Stimulated activated CD8-positive, alpha-beta memory T cell treated with anti-CD3 and anti-CD28 coated beads, Interleukin-15, amount 100 ng/mL, for 1 hour (primary cell): ENCODE measurements around the gene HMGCR.
"Not testable (repeated sequence)": the region's sequence is repeated elsewhere in the genome, so short reads cannot be mapped to it uniquely, and the experiment has no call there.

Experiments
- DNase-seq: peaks from one replicate; pipeline ENCODE4 v3.0.0-alpha.2; 2020; ENCODE audit warnings: low read depth

The HMGCR gene

DNA sequence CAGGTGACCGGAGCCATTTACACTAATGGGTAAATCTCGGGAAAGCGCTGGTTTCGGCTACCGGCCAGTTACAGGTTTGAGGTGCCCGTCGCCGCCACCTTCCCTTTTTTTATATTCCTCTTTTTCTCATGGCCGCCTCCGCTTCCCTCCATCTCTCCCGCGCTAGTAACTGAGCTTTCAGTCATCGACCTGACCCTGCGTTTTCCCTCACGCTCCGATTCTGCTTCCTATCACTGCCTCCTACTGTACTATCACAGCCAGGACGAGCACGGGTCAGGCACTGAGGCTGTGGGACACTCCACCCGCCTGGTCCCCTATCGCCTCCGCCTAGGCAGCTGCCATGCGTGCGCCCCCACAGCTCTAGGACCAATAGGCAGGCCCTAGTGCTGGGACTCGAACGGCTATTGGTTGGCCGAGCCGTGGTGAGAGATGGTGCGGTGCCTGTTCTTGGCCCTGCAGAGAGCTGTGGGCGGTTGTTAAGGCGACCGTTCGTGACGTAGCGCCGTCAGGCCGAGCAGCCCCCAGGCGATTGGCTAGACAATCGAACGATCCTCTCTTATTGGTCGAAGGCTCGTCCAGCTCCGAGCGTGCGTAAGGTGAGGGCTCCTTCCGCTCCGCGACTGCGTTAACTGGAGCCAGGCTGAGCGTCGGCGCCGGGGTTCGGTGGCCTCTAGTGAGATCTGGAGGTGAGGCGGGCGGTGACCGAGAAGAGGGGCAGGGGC lies at the start of gene HMGCR:
Gene HMGCR (plus strand): TSS at position 606 of the 722 bp plus-strand sequence. CDS start 5,386 bp downstream, outside the sequence.
- DNase-seq = peak; percentile 91

DNA sequence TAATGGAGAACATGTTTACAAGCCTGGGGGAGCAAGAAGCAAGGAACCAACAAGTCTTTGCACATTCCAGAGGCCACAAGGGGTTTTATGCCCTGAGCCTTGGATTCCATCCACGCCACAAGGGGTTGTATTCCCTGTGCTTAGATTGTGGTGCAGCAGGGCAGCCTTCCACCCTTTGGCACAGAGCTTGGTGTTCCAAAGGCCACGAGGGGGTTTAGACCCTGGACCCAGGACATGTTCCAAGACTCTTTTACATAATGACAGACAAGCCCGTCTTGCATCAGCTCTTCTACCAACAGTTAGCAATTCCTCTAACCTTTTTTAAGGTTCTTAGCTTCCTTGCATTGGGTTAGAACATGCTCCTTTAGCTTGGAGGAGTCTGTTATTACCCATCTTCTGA lies 45.2 kb upstream of the HMGCR start:
- DNase-seq = not testable (repeated sequence)

DNA sequence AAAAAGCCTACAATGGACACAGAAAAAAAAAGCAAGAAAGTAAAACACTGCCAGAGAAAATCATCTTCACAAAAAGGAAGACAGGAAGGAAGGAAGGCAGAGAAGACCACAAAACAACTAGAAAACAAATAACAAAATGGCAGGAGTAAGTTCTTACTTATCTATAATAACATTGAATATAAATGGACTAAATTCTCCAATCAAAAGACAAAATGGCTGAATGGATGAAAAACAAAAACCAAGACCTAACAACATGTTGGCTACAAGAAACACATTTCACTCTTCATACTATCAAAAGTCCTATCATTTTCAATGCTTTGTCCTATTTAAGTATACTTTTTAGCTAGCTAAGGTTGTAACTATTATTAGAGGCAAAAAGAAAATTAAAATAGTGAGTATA lies 36.9 kb upstream of the HMGCR start:
- no peak for DNase-seq

DNA sequence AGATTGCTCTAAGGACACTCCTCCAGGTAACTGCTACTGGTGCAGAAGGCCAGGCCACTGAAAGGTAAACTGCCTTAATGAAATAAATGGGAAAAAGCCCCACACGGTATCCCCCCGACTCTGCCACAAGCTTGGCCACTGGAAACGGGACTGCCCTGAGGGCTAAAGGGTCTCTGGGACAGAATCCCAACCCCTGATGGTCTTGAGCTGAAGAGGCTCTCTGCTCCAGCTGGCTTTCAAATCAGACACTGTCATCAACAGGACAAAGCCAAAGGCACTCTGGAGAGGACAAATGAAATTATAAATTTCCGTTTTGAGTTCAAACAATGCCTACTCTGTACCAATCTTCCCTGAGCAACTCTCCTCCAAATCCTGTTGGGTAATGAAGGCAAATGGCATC lies 33.6 kb upstream of the HMGCR start:
- no peak for DNase-seq

DNA sequence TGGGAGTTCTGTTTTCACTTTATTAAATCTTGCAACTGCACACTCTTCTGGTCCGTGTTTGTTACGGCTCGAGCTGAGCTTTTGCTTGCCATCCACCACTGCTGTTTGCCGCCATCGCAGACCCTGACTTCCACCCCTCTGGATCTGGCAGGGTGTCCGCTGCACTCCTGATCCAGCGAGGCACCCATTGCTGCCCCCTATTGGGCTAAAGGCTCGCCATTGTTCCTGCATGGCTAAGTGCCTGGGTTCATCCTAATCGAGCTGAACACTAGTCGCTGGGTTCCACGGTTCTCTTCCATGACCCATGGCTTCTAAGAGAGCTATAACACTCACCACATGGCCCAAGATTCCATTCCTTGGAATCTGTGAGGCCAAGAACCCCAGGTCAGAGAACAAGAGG lies 32.5 kb upstream of the HMGCR start:
- not testable (repeated sequence) for DNase-seq

DNA sequence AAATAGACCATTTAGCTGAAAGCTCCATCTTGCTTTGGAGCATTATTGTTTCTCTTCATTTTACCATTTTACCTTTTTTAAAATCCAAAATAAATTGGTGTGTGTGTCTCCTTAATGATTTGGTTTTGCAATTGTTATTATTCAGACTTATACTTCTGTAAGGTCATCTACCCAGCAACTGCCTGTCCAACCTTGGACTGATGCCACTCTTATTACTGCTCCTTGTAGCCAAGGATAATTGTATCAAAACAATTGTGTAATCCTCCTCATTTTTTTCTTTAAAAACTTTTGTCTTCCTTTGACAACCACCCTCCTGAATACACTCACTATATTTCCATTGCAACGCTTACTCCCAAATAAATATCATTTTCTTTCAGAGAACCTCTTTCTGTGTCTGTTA lies 30.3 kb upstream of the HMGCR start:
- no peak for DNase-seq

DNA sequence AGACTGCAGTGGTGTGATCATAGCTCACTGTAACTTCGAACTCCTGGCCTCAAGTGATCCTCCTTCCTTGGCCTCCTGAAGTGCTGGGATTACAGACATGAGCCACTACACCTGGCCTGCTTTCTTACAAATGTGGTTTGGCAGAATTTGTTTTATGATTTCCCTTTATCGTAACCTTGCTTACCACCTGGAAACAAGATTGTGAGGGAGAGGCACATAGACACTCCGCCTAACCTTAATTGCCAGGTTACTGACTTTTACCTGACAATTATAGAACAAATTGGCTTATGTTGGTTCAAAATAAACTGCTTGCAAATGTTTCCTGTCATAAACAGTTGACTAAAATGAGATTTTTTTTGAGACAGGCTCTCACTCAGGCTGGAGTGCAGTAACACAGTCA lies 26.8 kb upstream of the HMGCR start:
- DNase-seq = no peak

DNA sequence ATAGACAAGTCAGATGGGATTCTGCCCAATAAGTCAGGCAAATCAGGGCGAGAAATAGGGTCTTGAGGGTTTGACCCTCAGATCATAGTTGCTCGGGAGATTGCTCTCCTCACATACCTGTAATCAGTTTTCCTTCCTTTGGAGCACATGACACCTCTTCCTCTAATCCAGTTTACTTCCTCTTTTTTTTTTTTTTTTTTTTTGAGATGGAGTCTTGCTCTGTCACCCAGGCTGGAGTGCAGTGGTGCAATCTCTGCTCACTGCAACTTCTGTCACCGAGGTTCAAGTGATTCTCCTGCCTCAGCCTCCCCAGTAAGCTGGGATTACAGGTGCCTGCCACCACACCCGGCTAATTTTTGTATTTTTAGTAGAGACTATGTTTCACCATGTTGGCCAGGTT lies 17.9 kb upstream of the HMGCR start:
- not testable (repeated sequence) for DNase-seq

DNA sequence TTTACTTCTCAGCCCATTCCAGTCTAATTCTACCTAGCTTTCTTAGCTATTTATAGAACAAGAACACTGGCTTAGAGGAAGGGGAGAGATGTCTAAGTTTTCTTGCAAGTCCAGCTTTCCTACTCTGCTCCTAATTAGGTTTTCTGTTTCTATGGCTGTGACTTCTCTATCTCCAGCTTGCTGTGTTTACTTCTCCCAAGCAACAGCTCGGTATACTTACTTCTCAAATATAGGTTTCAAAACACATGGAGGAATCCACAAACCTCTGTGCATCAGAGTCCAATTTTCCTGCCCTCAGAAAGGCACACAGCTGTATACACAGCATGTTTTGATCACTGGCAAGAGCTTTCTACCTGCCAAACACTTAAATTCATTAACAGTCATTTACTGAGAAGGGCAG lies 17.4 kb upstream of the HMGCR start:
- DNase-seq = no peak

DNA sequence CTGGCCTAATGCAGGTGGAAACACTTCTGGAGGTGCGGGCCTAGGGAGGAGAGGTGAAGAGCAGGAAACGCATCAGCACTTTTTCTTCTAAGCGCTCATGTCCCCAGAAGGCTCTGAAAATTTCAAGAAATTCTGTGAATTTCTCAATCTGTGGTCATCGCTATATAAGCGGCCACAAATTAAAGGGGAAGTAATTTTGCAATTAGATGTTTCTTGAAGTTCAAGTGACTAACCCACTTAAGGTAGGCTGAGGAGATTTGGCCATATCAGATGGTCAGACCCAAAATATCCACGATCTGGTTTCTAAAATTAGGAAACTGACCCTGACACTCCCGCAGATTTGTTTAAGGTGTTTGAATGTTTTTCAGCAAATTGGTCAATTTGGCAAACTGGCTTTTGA lies 16.6 kb upstream of the HMGCR start:
- DNase-seq = no peak

DNA sequence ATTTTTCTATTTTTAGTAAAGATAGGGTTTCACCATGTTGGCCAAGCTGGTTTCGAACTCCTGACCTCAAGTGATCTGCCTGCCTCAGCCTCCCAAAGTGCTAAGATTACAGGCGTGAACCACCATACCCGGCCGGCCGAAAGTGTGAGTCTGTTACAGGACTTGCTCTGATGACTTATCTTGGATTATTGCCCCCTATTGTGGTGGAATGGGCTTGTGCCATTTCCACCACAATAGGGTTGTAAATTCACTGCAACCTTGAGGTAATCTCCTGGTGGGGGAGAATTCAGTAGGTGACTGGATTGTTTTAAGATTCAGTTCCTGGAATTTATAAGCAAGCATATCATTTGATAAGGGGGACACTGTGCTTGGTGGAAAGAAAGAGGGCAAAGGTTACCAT lies 15.0 kb upstream of the HMGCR start:
- no peak for DNase-seq

DNA sequence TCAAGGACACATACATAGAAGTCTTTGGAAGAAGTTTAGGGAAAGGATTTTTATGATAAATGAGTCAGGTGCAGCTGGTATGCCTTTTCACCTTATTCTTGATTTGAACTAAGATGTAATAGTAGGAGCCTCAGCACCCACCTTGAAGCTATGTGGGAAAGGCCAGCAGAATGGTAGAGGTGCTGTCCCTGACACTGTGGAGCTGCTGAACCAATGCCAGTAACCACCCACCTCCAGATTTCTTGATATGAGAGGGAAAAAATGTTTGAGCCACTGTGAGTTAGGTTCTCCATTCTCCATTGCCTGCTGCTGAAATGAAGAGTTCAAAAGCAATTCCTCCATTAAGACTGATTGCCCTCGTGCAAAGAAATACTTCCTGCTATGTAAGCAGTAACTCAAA lies 12.2 kb upstream of the HMGCR start:
- DNase-seq = no peak

DNA sequence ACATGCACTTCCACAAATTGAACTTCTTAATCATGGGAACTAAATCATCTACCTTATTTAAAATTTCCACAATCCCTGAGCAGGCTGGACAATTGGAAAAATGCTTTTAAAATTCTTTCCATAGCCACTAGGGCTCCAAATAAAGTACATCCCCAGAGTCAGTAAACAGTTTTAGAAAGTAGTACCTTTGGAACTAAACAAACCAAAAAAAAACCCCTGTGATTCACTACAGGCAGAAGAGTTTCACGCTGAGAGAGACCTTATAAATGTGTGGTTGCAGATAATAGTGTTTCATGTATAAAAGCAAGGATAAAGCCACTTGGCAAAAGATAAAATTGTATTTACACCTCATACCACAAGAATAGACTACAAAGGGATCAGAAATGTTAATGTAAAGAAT lies 11.8 kb upstream of the HMGCR start:
- DNase-seq = no peak

DNA sequence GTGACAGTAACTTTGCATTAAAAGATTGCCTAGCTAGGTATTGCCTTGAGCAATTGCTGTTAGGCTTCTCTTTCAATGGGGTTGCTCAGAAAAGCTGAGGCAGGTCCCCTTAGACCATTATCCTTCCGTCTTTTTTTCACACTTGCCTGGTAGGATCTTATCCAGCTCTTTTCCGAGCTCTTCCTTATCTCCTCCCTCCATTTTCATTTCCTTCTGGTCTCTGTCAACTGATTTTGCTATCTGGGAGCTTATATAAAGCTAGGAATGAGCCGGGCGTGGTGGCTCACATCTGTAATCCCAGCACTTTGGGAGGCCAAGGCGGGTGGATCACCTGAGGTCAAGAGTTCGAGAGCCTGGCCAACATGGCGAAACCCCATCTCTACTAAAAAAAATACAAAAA lies 6.6 kb upstream of the HMGCR start:
- DNase-seq = no peak

DNA sequence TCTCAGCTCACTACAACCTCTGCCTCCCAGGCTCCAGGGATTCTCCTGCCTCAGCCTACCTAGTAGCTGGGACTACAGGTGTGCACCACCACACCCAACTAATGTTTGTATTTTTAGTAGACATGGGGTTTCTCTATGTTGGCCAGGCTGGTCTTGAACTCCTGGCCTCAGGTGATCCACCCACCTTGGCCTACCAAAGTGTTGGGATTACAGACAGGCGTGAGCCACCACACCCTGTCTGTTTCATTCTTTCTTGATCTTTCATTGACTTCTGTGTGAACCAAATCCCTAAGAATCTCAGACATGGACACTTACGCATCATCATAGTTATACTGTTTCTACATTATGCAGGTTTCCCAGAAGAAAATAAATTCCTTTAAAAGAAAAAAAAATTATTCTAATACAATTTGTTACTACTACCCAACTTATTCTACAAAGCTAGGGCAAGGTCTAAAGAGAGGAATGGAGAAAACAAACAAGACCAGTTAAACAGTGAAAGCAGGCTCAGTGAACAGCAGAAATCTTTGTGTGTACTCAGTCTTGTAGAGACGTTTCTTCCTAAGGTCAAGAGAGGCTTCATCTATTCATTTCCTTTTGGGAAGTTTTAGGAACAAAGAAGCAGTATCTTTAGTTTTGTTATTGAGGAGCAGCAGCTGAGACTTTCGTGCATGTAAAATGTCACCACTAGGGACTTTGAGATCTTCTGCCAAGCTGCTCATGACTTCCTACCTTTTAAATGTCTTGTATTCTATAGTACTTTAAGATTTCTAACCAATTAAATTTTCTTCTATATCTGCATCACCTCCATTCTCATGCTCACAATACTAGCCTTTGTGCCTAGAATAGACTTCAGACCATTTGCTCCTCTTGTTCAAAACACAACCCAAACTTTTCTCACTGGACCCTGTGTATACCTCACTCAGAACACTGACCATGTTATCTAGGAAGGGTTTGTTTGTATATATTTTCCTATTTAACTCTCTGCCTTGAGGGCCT lies 5.6 kb upstream of the HMGCR start:
- no peak for DNase-seq

DNA sequence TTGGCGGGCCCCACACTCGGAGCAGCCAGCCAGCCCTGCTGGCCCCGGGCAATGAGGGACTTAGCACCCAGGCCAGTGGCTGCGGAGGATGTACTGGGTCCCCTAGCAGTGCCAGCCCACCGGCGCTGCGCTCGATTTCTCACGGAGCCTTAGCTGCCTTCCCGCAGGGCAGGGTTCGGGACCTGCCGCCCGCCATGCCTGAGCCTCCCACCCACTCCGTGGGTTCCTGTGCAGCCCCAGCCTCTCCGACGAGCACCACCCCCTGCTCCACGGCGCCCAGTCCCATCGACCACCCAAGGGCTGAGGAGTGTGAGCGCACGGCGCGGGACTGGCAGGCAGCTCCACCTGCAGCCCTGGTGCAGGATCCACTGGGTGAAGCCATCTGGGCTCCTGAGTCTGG lies 3.3 kb upstream of the HMGCR start:
- not testable (repeated sequence) for DNase-seq

DNA sequence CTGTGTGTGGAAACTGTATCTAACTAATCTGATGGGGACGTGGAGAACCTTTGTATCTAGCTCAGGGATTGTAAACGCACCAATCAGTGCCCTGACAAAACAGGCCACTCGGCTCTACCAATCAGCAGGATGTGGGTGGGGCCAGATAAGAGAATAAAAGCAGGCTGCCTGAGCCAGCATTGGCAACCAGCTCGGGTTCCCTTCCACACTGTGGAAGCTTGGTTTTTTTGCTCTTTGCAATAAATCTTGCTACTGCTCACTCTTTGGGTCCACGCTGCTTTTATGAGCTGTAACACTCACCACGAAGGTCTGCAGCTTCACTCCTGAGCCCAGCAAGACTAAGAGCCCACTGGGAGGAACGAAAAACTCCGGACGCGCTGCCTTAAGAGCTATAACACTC lies 2.6 kb upstream of the HMGCR start:
- DNase-seq = not testable (repeated sequence)

DNA sequence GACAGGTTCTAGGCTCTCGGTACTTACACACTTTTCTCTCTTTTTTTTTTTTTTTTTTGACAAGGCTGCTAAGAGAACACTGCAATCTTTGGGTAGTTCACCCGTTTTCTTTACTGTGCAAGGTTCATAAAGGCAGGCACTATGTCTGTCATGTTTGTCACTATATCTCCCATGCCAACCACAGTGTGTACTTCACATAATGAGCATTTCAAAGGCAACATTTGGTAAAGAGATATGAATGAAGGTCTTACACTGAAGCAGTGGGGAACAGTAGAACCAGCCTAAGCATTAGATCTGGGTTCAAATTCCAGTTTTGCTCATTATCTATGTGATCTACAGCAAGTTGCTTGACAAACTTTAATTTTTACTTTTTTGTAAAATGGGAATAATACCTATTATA lies 1.5 kb upstream of the HMGCR start:
- DNase-seq = no peak

DNA sequence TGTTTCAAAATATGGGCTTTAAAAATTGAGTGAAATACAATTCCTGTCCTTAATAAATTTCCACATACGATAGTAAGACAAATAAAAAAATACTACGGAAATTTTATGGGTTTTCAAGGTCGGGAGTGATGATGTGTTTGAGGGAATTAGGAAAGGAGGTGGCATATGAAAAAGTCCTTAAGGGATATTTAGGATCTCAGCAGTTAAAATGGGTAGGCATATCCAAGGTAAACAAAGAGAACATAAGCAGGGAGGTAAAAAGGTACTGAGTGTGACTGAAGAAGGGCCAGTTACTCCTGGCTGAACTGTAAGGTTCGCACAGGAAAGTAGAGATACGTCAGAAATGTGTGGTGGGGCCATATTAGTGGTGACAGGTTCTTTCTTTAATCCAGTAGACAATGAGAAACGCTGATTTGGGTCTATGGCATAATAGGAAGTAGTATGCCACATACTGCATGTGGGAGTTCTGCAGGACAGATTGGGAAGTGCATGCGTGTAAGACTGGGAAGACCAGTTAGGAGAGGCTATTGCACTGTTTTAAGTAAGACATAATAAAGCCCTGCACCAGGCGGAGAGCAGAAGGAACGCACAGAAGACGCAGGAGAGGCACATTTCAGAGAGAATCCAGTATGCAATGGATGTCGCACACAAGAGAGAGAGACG lies 937 bp upstream of the HMGCR start:
- DNase-seq = no peak

DNA sequence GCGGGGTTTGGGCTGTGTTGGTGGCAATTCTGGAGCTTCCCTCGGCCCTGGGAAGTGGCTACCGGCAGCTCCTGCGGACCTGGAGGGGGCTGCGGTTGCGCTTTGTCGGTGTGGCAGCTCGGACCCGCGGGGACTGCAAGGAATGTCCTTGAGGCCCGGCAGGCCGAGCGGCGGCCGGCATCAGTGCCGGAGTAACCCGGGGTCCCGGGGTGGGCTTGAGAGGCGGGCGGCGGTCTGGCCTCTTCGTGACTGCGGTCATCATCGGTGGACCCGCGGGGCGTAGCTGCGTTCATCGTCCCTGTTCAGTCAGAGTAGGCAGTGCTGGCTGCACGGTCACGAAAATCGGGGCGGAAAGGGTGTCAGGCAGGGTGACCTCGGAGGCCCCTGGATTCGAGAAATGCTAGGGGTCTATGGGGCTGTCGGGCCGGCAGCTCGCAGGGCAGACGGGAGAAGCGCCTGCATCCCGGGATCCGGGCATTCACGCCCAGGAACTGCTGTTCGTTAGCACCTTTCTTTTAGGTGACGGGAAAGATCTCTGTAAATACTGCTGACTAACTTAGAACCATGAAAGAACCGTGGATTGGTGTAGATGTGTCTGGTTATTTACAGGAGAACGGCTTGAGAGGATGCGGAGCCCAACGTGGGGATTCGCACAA lies 474 bp downstream of the HMGCR start:
- no peak for DNase-seq

DNA sequence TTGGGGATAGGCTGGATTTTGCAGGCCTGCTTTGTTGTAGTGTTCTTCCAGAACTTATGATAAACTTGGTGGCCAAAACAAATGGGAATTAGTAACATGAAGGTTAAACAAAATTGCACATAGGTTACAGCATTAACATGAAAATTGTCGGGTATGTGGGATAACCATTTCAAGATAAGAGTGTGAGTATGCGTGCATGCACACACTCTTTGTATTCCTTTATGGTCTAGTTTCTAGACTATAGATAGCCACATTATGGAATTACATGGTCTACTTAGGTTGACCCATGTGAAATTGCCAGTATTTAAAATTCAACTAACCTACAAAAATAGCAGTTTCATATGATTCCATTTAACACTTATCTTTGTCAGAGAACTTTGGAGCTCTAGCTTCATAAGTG lies 1.4 kb downstream of the HMGCR start:
- DNase-seq = no peak
